GM23248 (cell line): ENCODE measurements around the gene HLA-A. TPM values are rescaled to one million over a fixed set of nuclear protein-coding genes. Genes with fewer than 3 reads are reported as not detected.

Experiments used
- DNase-seq: peaks from one replicate; pipeline ENCODE4 v3.0.0-alpha.2; 2015
- H2AFZ ChIP-seq: fragments of 200-600 bp; sonication (generic); 2 replicates; pipeline ENCODE4 v1.6.1; 2016; ENCODE audit warnings: antibody characterized with exemption
- H3F3A ChIP-seq: fragments of 200-600 bp; sonication (generic); 2 replicates; pipeline ENCODE4 v1.6.1; 2016; ENCODE audit warnings: mild to moderate bottlenecking, antibody characterized with exemption, mixed run types; ENCODE audit not compliant: insufficient read depth
- H3K27ac ChIP-seq: fragments of 200-600 bp; sonication (generic); 2 replicates; pipeline ENCODE4 v1.5.1; 2016; ENCODE audit warnings: mild to moderate bottlenecking
- H3K27me3 ChIP-seq: fragments of 200-600 bp; sonication (generic); replicated peaks from 2 replicates; pipeline ENCODE4 v1.6.1; 2016; ENCODE audit warnings: mild to moderate bottlenecking; ENCODE audit not compliant: insufficient read depth
- H3K36me3 ChIP-seq: fragments of 200-600 bp; sonication (generic); 2 replicates; pipeline ENCODE4 v1.6.1; 2016; ENCODE audit warnings: low read depth, mild to moderate bottlenecking
- H3K4me1 ChIP-seq: fragments of 200-600 bp; sonication (generic); 2 replicates; pipeline ENCODE4 v1.6.1; 2016; ENCODE audit warnings: mild to moderate bottlenecking; ENCODE audit not compliant: insufficient read depth
- H3K4me2 ChIP-seq: fragments of 200-600 bp; sonication (generic); one replicate; pipeline ENCODE4 v1.6.1; 2016; ENCODE audit warnings: mild to moderate bottlenecking; ENCODE audit not compliant: unreplicated experiment
- H3K4me3 ChIP-seq: fragments of 200-600 bp; sonication (generic); 2 replicates; pipeline ENCODE4 v1.5.1; 2016; ENCODE audit warnings: mild to moderate bottlenecking
- H3K79me2 ChIP-seq: fragments of 200-600 bp; sonication (generic); 2 replicates; pipeline ENCODE4 v1.6.1; 2016; ENCODE audit warnings: mild to moderate bottlenecking; ENCODE audit not compliant: insufficient read depth
- H3K9ac ChIP-seq: fragments of 200-600 bp; sonication (generic); 2 replicates; pipeline ENCODE4 v1.6.1; 2016; ENCODE audit warnings: mild to moderate bottlenecking
- H3K9me2 ChIP-seq: fragments of 200-600 bp; sonication (generic); 2 replicates; pipeline ENCODE4 v1.6.1; 2016; ENCODE audit warnings: mixed run types, mild to moderate bottlenecking, moderate library complexity; ENCODE audit not compliant: insufficient read depth
- H3K9me3 ChIP-seq: fragments of 200-600 bp; sonication (generic); one replicate; pipeline ENCODE4 v1.6.1; 2017; ENCODE audit warnings: low read depth
- H4K20me1 ChIP-seq: fragments of 200-600 bp; sonication (generic); 2 replicates; pipeline ENCODE4 v1.6.0; 2016; ENCODE audit not compliant: insufficient read depth
- EZH2 ChIP-seq: fragments of 200-600 bp; sonication (generic); IDR thresholded peaks from 2 replicates; pipeline ENCODE4 v1.6.1; 2018; ENCODE audit warnings: antibody characterized with exemption, mild to moderate bottlenecking; ENCODE audit not compliant: insufficient read depth, poor library complexity, severe bottlenecking
- EZH2phosphoT487 ChIP-seq: fragments of 200-600 bp; sonication (generic); IDR thresholded peaks from 2 replicates; pipeline ENCODE4 v1.6.1; 2018; ENCODE audit warnings: antibody characterized with exemption, moderate library complexity, mild to moderate bottlenecking, low read depth; ENCODE audit not compliant: insufficient read depth
- WGBS, 2 experiments: methylation state at CpG; one replicate each; pipeline ENCODE4 v1.1.6; 2015 to 2017; ENCODE audit warnings: low lambda C conversion rate in 2 of 2, low coverage in 1 of 2; ENCODE audit errors: missing lambda C conversion rate in 2 of 2; 5-methylcytosine and 5-hydroxymethylcytosine counted together
- in situ Hi-C: fragments of 300-500 bp; cut with MboI; formaldehyde crosslinking; loops from 2 replicates; pipeline ENCODE4 v1.15.0; 2020
- polyA plus RNA-seq: library from polyadenylated mRNA; unstranded; fragments of >200 nt; fragmentation: Nextera tagmentation; extraction: Ambion mirVana; gene quantifications from 2 replicates; pipeline ENCODE4 v1.2.1, GENCODE V29; 2016
- total RNA-seq: library from RNA; depleted of rRNA; stranded (reverse); fragments of >200 nt; shearing (Covaris generic); gene quantifications from 2 replicates; pipeline ENCODE4 v1.2.3, GENCODE V29; 2014

The HLA-A gene
- total and polyA plus RNA-seq, 2 experiments from 2014 or later: 508 to 634 TPM

GRCh38 chr6:29981211-29981812 is 39.0 kb downstream of the HLA-A start:
- in situ Hi-C loops: no loop called here
- Histone ChIP-seq H4K20me1 (no peaks in the 10 kb centered on the region), H2AFZ (no peak overlapping the region), H3K9ac (no peak overlapping the region), H3K79me2 (no peaks in the 10 kb centered on the region), H3K36me3 (no peaks in the 10 kb centered on the region), H3K27ac (no peak overlapping the region), H3F3A (no peaks in the 10 kb centered on the region; the same call in 1 of the 2 replicates), H3K27me3 (no peaks in the 10 kb centered on the region), H3K9me2 (no peaks in the 10 kb centered on the region), H3K4me1 (no peaks in the 10 kb centered on the region), H3K9me3 (no peaks in the 10 kb centered on the region), H3K4me3 (no peak overlapping the region), H3K4me2 (no peak overlapping the region)
- DNase-seq: no peak
- 71 to 75% methylated on average over 8 of the region's 8 CpGs for WGBS, 2 experiments
- TF ChIP-seq EZH2phosphoT487: no peak

GRCh38 chr6:29982097-29982496 is 39.8 kb downstream of the HLA-A start:
- no peak overlapping the region for H3K4me2 ChIP-seq
- no peak overlapping the region for H3K27ac ChIP-seq
- DNase-seq: no peak
- no peaks in the 10 kb centered on the region for H3K9me2 ChIP-seq
- H3K4me3 ChIP-seq: no peak overlapping the region
- no peak overlapping the region for H3K9ac ChIP-seq
- H3F3A ChIP-seq: no peaks in the 10 kb centered on the region; the same call in 1 of the 2 replicates
- H2AFZ ChIP-seq: no peak overlapping the region
- H3K4me1 ChIP-seq: no peaks in the 10 kb centered on the region
- no peaks in the 10 kb centered on the region for H4K20me1 ChIP-seq
- no peaks in the 10 kb centered on the region for H3K36me3 ChIP-seq
- H3K9me3 ChIP-seq: no peaks in the 10 kb centered on the region
- in situ Hi-C loops: no loop called here
- H3K79me2 ChIP-seq: no peaks in the 10 kb centered on the region
- TF ChIP-seq EZH2phosphoT487 (no peak), EZH2 (no peak)
- no peaks in the 10 kb centered on the region for H3K27me3 ChIP-seq

GRCh38 chr6:29984232-29984631 is 41.9 kb downstream of the HLA-A start:
- Histone ChIP-seq H3K9me2 (no peaks in the 10 kb centered on the region), H3K4me2 (no peak overlapping the region), H4K20me1 (no peaks in the 10 kb centered on the region), H3F3A (0 out of 2 replicates have a peak, but pooled peaks cover 3% of the 10 kb centered on the region), H3K9ac (no peak overlapping the region), H3K4me1 (peaks cover 6% of the 10 kb centered on the region; the same call in 1 of the 2 replicates), H3K79me2 (no peaks in the 10 kb centered on the region), H3K27me3 (no peaks in the 10 kb centered on the region), H3K36me3 (no peaks in the 10 kb centered on the region), H3K4me3 (no peak overlapping the region), H3K9me3 (no peaks in the 10 kb centered on the region), H2AFZ (no peak overlapping the region), H3K27ac (no peak overlapping the region)
- DNase-seq: no peak
- WGBS, 2 experiments: 35 to 38% methylated on average over 3 of the region's 3 CpGs
- TF ChIP-seq EZH2phosphoT487 (no peak), EZH2 (no peak)
- in situ Hi-C loops: no loop called here

- Histone ChIP-seq H3K4me2 (no peak overlapping the region), H3K79me2 (no peaks in the 10 kb centered on the region), H3K9ac (no peak overlapping the region), H4K20me1 (no peaks in the 10 kb centered on the region), H3K4me3 (no peak overlapping the region), H3K27ac (no peak overlapping the region), H3K27me3 (no peaks in the 10 kb centered on the region), H3K9me2 (no peaks in the 10 kb centered on the region), H2AFZ (no peak overlapping the region), H3K9me3 (no peaks in the 10 kb centered on the region), H3K36me3 (no peaks in the 10 kb centered on the region), H3F3A (0 out of 2 replicates have a peak, but pooled peaks cover 7% of the 10 kb centered on the region), H3K4me1 (peaks cover 8% of the 10 kb centered on the region; the same call in 1 of the 2 replicates)
- TF ChIP-seq EZH2phosphoT487: no peak
- no peak for TF ChIP-seq EZH2
- no peak for DNase-seq
- WGBS, 2 experiments: 87 to 100% methylated on average over 2 of the region's 2 CpGs
- in situ Hi-C loops: no loop called here
These were observed 42.7 kb downstream of the HLA-A start for GRCh38 chr6:29984992-29985391.
